Sigmoid colon (tissue), 4 donors: ENCODE results near the gene ERVK3-1.

ENCODE experiments used
- EP300 ChIP-seq, 4 donors: sonication (generic); formaldehyde crosslinking; IDR thresholded peaks; one replicate each; pipeline ENCODE4 v1.6.1; 2017; ENCODE audit warnings: antibody characterized with exemption in 4 of 4
- TF ChIP-seq, protein P1 (sequence below), 4 experiments: fragments of 450-650 bp in 3 of 4; fragments of 200-600 bp in 1 of 4; IDR thresholded peaks; one replicate each; pipeline ENCODE4 v1.5.1; 2016 to 2019; ENCODE audit warnings: antibody characterized with exemption in 4 of 4, mild to moderate bottlenecking in 3 of 4, moderate library complexity in 2 of 4

- TF ChIP-seq, protein P1, sequence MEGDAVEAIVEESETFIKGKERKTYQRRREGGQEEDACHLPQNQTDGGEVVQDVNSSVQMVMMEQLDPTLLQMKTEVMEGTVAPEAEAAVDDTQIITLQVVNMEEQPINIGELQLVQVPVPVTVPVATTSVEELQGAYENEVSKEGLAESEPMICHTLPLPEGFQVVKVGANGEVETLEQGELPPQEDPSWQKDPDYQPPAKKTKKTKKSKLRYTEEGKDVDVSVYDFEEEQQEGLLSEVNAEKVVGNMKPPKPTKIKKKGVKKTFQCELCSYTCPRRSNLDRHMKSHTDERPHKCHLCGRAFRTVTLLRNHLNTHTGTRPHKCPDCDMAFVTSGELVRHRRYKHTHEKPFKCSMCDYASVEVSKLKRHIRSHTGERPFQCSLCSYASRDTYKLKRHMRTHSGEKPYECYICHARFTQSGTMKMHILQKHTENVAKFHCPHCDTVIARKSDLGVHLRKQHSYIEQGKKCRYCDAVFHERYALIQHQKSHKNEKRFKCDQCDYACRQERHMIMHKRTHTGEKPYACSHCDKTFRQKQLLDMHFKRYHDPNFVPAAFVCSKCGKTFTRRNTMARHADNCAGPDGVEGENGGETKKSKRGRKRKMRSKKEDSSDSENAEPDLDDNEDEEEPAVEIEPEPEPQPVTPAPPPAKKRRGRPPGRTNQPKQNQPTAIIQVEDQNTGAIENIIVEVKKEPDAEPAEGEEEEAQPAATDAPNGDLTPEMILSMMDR (IDR thresholded peaks at IDR 0.05) = no peak
- TF ChIP-seq EP300 (IDR thresholded peaks at IDR 0.05) = no peak
Measured at GRCh38 chr19:58265100-58265499, 40.1 kb upstream of the ERVK3-1 start.
